BJ (cell line): Measurements from ENCODE around the gene CARD6. TPM values are rescaled to one million over a fixed set of nuclear protein-coding genes. Genes with fewer than 3 reads are reported as not detected.
"Not testable (repeated sequence)": the region's sequence is repeated elsewhere in the genome, so short reads cannot be mapped to it uniquely, and the experiment has no call there.

ENCODE experiments used
- CTCF ChIA-PET: fragments of 350-600 bp; formaldehyde crosslinking; extraction: SDS; loops from one replicate; lab custom pipeline; 2021; ENCODE audit warnings: antibody characterized with exemption, inconsistent platforms; lab: Yijun Ruan, JAX
- POLR2A ChIA-PET: fragments of 300-600 bp; sonication (Branson Sonifier 250); formaldehyde crosslinking; extraction: SDS; loops from one replicate; lab custom pipeline; 2021; ENCODE audit warnings: antibody characterized with exemption; lab: Charles Lee
- DNase-seq: peaks from one replicate; pipeline ENCODE4 v3.0.0-alpha.2; 2011; ENCODE audit warnings: low read depth
- H3K27me3 ChIP-seq: 2 replicates; pipeline ENCODE4 v1.6.0; 2011; ENCODE audit warnings: low read length; ENCODE audit not compliant: control insufficient read depth, insufficient read depth
- H3K36me3 ChIP-seq: 2 replicates; pipeline ENCODE4 v1.5.1; 2011; ENCODE audit warnings: low read length; ENCODE audit not compliant: control insufficient read depth, insufficient read depth
- H3K4me3 ChIP-seq: 2 replicates; pipeline ENCODE4 v1.5.1; 2011; ENCODE audit warnings: low read depth, mild to moderate bottlenecking, control low read depth, low read length
- polyA plus RNA-seq: library from polyadenylated mRNA; depleted of rRNA; stranded (reverse); fragments of >200 nt; gene quantifications from 2 replicates; pipeline ENCODE4 v1.2.3, GENCODE V29; 2011
- TF ChIP-seq, protein P1 (sequence below): IDR thresholded peaks from 2 replicates; pipeline ENCODE4 v1.5.1; 2011; ENCODE audit warnings: low read depth, mild to moderate bottlenecking, control low read depth, inconsistent platforms, low read length, moderate library complexity; ENCODE audit not compliant: insufficient read depth

Gene CARD6
- polyA plus RNA-seq, 1 experiment, result 0.63 TPM

GRCh38 chr5:40801771-40802562 lies 39.2 kb upstream of the CARD6 start:
- no peaks in the 10 kb centered on the region for H3K27me3 ChIP-seq
- H3K36me3 ChIP-seq, result no peaks in the 10 kb centered on the region
- TF ChIP-seq, protein P1, sequence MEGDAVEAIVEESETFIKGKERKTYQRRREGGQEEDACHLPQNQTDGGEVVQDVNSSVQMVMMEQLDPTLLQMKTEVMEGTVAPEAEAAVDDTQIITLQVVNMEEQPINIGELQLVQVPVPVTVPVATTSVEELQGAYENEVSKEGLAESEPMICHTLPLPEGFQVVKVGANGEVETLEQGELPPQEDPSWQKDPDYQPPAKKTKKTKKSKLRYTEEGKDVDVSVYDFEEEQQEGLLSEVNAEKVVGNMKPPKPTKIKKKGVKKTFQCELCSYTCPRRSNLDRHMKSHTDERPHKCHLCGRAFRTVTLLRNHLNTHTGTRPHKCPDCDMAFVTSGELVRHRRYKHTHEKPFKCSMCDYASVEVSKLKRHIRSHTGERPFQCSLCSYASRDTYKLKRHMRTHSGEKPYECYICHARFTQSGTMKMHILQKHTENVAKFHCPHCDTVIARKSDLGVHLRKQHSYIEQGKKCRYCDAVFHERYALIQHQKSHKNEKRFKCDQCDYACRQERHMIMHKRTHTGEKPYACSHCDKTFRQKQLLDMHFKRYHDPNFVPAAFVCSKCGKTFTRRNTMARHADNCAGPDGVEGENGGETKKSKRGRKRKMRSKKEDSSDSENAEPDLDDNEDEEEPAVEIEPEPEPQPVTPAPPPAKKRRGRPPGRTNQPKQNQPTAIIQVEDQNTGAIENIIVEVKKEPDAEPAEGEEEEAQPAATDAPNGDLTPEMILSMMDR, result no peak
- ChIA-PET POLR2A (interaction anchor here (0.6 kb wide), 1 partner anchor 24 kb away, joined by 5 read pairs; no protein-coding TSS in a partner anchor), CTCF (no interaction called here)
- no peak for DNase-seq
- no peak overlapping the region for H3K4me3 ChIP-seq

- Histone ChIP-seq H3K4me3 (no peak overlapping the region), H3K36me3 (no peaks in the 10 kb centered on the region), H3K27me3 (no peaks in the 10 kb centered on the region)
- no peak for DNase-seq
- ChIA-PET POLR2A (no interaction called here), CTCF (no interaction called here)
- TF ChIP-seq, protein P1, result no peak
These were observed 29.0 kb upstream of the CARD6 start for GRCh38 chr5:40812125-40812524.

- POLR2A ChIA-PET, result no interaction called here
These were observed 27.4 kb upstream of the CARD6 start for GRCh38 chr5:40813698-40814281.

GRCh38 chr5:40823459-40823858 lies 17.7 kb upstream of the CARD6 start:
- TF ChIP-seq, protein P1, result no peak
- no peaks in the 10 kb centered on the region for H3K27me3 ChIP-seq
- DNase-seq, result no peak
- CTCF ChIA-PET, result interaction anchor here (1.0 kb wide), 1 partner anchor 17 kb away, joined by 3 read pairs; no protein-coding TSS in a partner anchor
- H3K4me3 ChIP-seq, result no peak overlapping the region
- peaks cover 6% of the 10 kb centered on the region for H3K36me3 ChIP-seq
- POLR2A ChIA-PET, result no interaction called here

More at GRCh38 chr5:40813698-40814281, 27.4 kb upstream of the CARD6 start:
- Histone ChIP-seq H3K27me3 (no peaks in the 10 kb centered on the region), H3K4me3 (no peak overlapping the region), H3K36me3 (no peaks in the 10 kb centered on the region)
- DNase-seq, result no peak
- CTCF ChIA-PET, result no interaction called here
- TF ChIP-seq, protein P1, result no peak

DNA sequence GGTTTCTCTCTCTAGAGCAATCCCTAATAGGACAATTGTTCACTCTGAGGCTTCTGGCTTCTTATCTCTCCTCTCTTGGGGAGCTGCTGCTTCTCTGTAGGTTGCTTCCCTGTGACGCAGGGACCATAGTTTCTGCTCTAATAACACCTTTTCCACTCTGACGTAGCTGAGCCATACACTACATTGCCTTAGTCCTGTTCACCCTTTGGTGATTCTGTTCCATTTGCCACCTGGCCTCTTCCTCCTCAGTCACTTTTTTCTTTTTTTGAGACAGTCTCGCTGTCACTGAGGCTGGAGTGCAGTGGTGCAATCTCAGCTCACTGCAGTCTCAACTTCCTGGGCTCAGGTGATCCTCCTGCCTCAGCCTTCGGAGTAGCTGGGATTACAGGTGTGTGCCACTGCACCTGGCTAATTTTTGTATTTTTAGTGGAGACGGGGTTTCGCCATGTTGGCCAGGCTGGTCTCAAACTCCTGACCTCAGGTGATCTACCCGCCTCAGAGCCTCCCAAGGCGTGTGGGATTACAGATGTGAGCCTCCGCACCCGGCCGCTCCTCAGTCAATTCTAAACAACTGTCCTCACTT lies 15.6 kb upstream of the CARD6 start:
- DNase-seq, CTCF ChIA-PET, H3K27me3 ChIP-seq, H3K4me3 ChIP-seq: not testable (repeated sequence)
- H3K36me3 ChIP-seq, result peaks cover 14% of the 10 kb centered on the region
- POLR2A ChIA-PET, result interaction anchor here (0.6 kb wide), 1 partner anchor 24 kb away, joined by 5 read pairs; no protein-coding TSS in a partner anchor
